ENCODE measurements around the gene IMP3. TPM values are rescaled to one million over a fixed set of nuclear protein-coding genes. Genes with fewer than 3 reads are reported as not detected.
"Not testable (repeated sequence)": the region's sequence is repeated elsewhere in the genome, so short reads cannot be mapped to it uniquely, and the experiment has no call there.

Gene IMP3
- total RNA-seq, 1 donor from 2014 or later: 68.4 TPM

GRCh38 chr15:75685195-75685594, 45.2 kb upstream of the IMP3 start:
- H3K36me3 Mint-ChIP-seq: no peaks in the 10 kb centered on the region
- no peaks in the 10 kb centered on the region for H3K27me3 Mint-ChIP-seq
- H3K4me1 Mint-ChIP-seq (ENCODE audit: unreplicated experiment): no peaks in the 10 kb centered on the region
- H3K4me3 Mint-ChIP-seq: no peak overlapping the region
- TF ChIP-seq, protein P1, sequence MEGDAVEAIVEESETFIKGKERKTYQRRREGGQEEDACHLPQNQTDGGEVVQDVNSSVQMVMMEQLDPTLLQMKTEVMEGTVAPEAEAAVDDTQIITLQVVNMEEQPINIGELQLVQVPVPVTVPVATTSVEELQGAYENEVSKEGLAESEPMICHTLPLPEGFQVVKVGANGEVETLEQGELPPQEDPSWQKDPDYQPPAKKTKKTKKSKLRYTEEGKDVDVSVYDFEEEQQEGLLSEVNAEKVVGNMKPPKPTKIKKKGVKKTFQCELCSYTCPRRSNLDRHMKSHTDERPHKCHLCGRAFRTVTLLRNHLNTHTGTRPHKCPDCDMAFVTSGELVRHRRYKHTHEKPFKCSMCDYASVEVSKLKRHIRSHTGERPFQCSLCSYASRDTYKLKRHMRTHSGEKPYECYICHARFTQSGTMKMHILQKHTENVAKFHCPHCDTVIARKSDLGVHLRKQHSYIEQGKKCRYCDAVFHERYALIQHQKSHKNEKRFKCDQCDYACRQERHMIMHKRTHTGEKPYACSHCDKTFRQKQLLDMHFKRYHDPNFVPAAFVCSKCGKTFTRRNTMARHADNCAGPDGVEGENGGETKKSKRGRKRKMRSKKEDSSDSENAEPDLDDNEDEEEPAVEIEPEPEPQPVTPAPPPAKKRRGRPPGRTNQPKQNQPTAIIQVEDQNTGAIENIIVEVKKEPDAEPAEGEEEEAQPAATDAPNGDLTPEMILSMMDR (conservative IDR thresholded peaks at IDR 0.05): no peak
- H3K9me3 Mint-ChIP-seq: no peaks in the 10 kb centered on the region
- no peak overlapping the region for H3K27ac Mint-ChIP-seq
- DNase-seq (ENCODE audit: extremely low spot score, unreplicated experiment): no peak

DNA sequence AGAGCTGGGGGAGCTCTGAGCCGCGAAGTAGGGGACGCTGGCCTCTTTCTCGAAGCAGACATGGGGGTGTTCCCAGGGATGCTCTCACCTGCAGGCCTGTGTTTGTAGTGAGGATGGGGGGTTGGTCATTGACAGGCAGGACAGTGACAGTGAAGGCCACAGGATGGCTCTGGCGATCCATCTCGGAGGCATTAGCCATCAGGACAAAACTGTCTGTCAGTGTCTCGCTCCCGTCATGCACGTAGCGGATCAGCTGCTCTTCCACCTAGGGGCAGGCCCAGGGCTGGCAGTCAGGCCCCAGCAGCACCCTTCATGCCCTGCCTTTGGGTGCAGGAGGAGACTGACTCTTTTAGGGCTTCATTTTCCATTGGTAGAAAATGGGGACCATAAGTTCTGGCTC, 44.6 kb upstream of the IMP3 start:
- H3K9me3 Mint-ChIP-seq: no peaks in the 10 kb centered on the region
- no peak overlapping the region for H3K4me3 Mint-ChIP-seq
- no peak overlapping the region for H3K27ac Mint-ChIP-seq
- H3K4me1 Mint-ChIP-seq (ENCODE audit: unreplicated experiment): no peaks in the 10 kb centered on the region
- H3K36me3 Mint-ChIP-seq: no peaks in the 10 kb centered on the region
- TF ChIP-seq, protein P1 (conservative IDR thresholded peaks at IDR 0.05): no peak
- H3K27me3 Mint-ChIP-seq: no peaks in the 10 kb centered on the region
- DNase-seq (ENCODE audit: extremely low spot score, unreplicated experiment): no peak

DNA sequence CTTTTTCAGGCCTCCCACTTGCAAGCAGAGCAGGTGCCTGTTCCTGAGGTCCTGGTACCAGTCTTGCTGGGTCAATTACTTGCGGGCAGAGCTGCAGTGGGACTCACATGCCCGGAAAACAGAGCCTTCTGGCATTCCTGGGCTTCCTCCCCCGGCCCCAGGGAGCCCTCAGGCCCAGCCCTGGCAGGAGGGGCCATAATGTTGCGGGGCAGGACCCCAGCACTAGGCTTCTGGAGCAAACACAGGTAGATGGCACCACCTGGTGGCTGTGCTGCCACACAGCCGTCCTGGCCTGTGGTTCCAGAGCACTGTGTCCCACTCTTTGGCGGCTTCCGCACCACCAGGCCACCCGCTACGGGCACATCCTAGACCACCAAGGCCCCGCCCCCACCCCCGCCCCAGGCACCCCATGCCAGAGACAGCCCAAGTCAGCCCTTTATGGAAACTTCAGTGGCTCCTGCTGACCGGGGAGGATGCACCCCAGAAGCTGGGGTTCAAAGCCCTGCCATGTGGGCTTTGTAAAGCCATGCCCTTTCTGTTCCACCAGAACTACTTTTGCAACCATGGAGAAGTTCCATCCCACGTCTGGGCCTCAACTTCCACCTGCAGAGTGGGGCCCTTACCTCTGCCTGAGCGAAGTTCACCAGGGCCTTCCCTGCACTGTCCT, 43.8 kb upstream of the IMP3 start:
- not testable (repeated sequence) for H3K4me1 Mint-ChIP-seq (ENCODE audit: unreplicated experiment); H3K36me3 Mint-ChIP-seq; H3K27ac Mint-ChIP-seq; H3K27me3 Mint-ChIP-seq; H3K9me3 Mint-ChIP-seq; H3K4me3 Mint-ChIP-seq
- TF ChIP-seq, protein P1 (conservative IDR thresholded peaks at IDR 0.05): peak; percentile 93
- DNase-seq (ENCODE audit: extremely low spot score, unreplicated experiment): peak; percentile 85

GRCh38 chr15:75682181-75683135, 42.4 kb upstream of the IMP3 start:
- no peak overlapping the region for H3K27ac Mint-ChIP-seq
- H3K36me3 Mint-ChIP-seq: no peaks in the 10 kb centered on the region
- no peak overlapping the region for H3K4me3 Mint-ChIP-seq
- H3K27me3 Mint-ChIP-seq: no peaks in the 10 kb centered on the region
- no peaks in the 10 kb centered on the region for H3K9me3 Mint-ChIP-seq
- TF ChIP-seq, protein P1 (conservative IDR thresholded peaks at IDR 0.05): no peak
- H3K4me1 Mint-ChIP-seq (ENCODE audit: unreplicated experiment): no peaks in the 10 kb centered on the region
- DNase-seq (ENCODE audit: extremely low spot score, unreplicated experiment): no peak

- TF ChIP-seq, protein P1 (conservative IDR thresholded peaks at IDR 0.05): no peak
- Mint-ChIP-seq H3K4me3 (no peak overlapping the region), H3K27me3 (no peaks in the 10 kb centered on the region), H3K4me1 (ENCODE audit: unreplicated experiment) (no peaks in the 10 kb centered on the region), H3K36me3 (no peaks in the 10 kb centered on the region), H3K27ac (no peak overlapping the region), H3K9me3 (no peaks in the 10 kb centered on the region)
- no peak for DNase-seq (ENCODE audit: extremely low spot score, unreplicated experiment)
Observed at GRCh38 chr15:75680007-75680789, 40.2 kb upstream of the IMP3 start.

DNA sequence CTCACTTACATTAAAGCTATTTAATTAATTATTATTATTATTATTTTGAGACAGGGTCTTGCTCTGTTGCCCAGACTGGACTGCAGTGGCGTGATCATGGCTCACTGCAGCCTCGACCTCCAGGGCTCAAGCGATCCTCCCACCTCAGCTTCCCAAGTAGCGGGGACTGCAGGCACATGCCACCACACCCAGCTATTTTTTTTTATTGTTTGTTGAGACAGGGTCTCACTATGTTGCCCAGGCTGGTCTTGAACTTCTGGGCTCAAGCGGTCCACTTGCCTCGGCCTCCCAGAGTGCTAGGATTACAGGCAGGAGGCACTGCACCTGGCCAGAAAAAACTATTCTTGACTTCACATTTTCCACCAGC, 38.3 kb upstream of the IMP3 start:
- not testable (repeated sequence) for H3K4me1 Mint-ChIP-seq (ENCODE audit: unreplicated experiment); DNase-seq (ENCODE audit: extremely low spot score, unreplicated experiment); H3K27ac Mint-ChIP-seq; H3K9me3 Mint-ChIP-seq; H3K4me3 Mint-ChIP-seq; H3K36me3 Mint-ChIP-seq; H3K27me3 Mint-ChIP-seq

All from type B pancreatic cell (in vitro differentiated cells).